Muscle of arm (tissue), 14 donors: Measurements from ENCODE around the gene OR1J1. TPM values are rescaled to one million over a fixed set of nuclear protein-coding genes. Genes with fewer than 3 reads are reported as not detected.

Source experiments
- DNase-seq: peaks from one replicate; pipeline ENCODE4 v3.0.0-alpha.2; 2013
- long read RNA-seq, 11 donors: transcript quantifications; one replicate each; lab custom pipeline, GENCODE V29; 2026
- polyA plus RNA-seq, 12 donors: library from polyadenylated mRNA; unstranded; fragments of 120-200 nt; gene quantifications; one replicate each; pipeline ENCODE4 v1.2.1, GENCODE V29; 2013; ENCODE audit not compliant: insufficient read length in 12 of 12

The OR1J1 gene, protein sequence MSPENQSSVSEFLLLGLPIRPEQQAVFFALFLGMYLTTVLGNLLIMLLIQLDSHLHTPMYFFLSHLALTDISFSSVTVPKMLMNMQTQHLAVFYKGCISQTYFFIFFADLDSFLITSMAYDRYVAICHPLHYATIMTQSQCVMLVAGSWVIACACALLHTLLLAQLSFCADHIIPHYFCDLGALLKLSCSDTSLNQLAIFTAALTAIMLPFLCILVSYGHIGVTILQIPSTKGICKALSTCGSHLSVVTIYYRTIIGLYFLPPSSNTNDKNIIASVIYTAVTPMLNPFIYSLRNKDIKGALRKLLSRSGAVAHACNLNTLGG
- not detected for polyA plus RNA-seq
- long read RNA-seq, donor 1, result 0 reads
- long read RNA-seq, donor 2, result 0 reads
- long read RNA-seq, donor 3, result 0 reads
- long read RNA-seq, donor 4, result 0 reads
- long read RNA-seq, donor 5, result 0 reads
- long read RNA-seq, donor 6, result 0 reads
- long read RNA-seq, donor 7, result 0 reads
- long read RNA-seq, donor 8, result 0 reads
- long read RNA-seq, donor 9, result 0 reads
- long read RNA-seq, donor 10, result 0 reads
- long read RNA-seq, donor 11, result 0 reads

DNA sequence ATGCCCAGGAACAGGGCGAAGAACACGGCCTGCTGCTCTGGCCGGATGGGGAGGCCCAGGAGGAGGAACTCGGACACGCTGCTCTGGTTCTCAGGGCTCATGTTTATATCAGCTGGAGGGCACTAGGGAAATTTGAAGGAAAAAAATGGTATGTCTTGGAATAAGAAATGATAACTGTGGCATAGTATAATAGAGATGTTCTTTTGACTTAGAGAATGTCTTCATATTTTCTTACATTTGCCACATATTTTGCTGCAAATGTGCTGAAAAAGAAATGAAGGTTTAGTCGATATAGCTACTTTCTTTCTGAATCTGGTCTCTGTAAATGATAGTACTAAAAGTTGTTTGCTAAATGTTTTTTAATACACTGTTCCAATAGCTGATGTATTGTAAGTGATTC is at the start of gene OR1J1:
OR1J1 (minus strand) TSS at position 101 of the 400 bp plus-strand sequence; CDS start at position 101, 0 bp downstream.
- DNase-seq, result no peak

DNA sequence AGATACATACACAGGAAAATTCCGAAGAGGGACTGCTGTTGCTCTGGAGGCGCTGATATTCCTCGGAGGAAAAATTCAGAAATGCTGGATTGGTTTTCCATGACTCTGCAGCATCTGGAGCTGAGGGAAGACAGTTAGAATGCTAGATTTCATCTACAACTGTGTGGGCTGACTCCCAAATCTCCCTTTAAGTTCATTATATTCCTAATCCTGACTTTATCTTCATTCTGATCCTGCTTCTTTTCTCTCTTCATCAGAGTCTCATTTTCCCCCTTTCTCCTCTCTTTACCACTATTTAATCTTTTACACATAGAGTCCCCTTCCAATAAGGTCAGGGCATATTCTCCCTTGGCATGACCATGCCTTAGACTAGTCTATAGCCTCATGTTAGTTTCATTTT is 49.5 kb upstream of the OR1J1 start, which contains the start of gene OR1N1:
OR1N1 (minus strand) TSS at position 101 of the 400 bp plus-strand sequence; CDS start at position 101, 0 bp downstream.
- no peak for DNase-seq

DNA sequence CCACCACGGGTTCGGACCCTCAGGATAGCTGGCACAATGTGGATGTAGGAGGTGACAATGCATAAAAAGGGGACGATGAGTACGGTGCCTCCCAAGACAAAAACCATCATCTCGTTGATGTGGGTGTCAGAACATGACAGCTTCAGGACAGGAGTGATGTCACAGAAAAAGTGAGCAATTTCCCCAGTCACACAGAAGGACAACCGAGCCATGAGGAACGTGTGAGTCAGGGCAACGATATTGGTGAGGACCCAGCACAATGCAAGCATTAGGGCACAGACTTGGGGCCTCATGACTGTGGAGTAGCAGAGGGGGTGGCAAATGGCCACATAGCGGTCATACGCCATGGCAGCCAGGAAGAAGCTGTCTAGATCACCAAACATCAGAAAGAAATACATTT is 48.9 kb upstream of the OR1J1 start:
- DNase-seq, result no peak

DNA sequence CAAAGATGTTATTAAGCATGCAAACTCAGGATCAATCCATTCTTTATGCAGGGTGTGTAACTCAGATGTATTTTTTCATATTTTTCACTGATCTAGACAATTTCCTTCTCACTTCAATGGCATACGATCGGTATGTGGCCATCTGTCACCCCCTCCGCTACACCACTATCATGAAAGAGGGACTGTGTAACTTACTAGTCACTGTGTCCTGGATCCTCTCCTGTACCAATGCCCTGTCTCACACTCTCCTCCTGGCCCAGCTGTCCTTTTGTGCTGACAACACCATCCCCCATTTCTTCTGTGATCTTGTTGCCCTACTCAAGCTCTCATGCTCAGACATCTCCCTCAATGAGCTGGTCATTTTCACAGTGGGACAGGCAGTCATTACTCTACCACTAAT is 41.6 kb upstream of the OR1J1 start:
- no peak for DNase-seq

DNA sequence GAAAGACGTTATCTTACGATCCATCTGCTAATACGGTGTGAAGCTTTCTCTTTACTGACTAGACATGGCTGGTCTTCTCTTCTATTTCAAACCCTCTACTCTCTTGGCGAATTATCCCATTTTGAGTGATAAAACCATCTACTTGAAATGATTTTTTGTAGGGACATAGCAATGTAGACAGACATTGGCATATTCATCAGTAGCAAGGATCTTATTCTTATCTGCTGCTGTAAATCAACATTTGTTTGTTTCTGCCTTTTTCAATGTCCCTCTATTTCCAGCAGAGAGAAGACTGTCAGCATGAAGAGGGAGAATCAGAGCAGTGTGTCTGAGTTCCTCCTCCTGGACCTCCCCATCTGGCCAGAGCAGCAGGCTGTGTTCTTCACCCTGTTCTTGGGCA is 41.1 kb upstream of the OR1J1 start, which contains the start of gene OR1J4:
OR1J4 (plus strand) TSS at position 301 of the 400 bp plus-strand sequence; CDS start at position 301, 0 bp downstream.
- DNase-seq, result no peak

DNA sequence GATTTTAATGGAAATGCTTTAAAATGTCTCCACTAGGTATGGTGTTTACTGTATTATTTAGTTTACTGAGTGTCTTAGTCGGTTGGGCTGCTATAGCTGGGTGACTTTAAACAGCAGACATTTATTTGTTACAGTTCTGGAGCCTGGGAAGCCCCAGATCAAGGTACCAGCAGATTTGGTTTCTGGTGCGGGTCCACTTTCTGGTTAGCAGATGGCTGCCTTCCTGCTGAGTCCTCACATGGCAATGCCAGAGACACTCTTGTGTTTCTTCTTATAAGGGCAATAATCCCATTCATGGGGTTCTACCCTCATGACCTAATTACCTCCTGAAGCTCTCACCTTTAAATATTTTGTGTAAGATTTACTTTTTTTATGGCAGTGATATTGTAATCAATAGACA is 40.5 kb upstream of the OR1J1 start:
- DNase-seq, result no peak

DNA sequence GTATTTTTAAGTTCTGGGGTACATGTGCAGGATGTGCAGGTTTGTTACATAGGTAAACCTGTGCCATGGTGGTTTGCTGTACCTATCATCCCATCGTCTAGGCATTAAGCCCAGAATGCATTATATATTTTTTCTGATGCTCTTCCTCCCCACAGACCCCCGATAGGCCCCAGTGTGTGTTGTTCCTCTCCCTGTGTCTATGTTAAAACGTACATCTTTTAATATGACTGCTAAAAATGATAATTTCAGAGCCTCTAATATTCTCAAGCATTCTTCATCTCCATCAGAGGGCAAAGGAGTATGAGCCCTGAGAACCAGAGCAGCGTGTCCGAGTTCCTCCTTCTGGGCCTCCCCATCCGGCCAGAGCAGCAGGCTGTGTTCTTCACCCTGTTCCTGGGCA is 32.8 kb upstream of the OR1J1 start, which contains the start of gene OR1J2:
OR1J2 (plus strand) TSS at position 301 of the 400 bp plus-strand sequence; CDS start at position 301, 0 bp downstream.
- DNase-seq, result no peak

DNA sequence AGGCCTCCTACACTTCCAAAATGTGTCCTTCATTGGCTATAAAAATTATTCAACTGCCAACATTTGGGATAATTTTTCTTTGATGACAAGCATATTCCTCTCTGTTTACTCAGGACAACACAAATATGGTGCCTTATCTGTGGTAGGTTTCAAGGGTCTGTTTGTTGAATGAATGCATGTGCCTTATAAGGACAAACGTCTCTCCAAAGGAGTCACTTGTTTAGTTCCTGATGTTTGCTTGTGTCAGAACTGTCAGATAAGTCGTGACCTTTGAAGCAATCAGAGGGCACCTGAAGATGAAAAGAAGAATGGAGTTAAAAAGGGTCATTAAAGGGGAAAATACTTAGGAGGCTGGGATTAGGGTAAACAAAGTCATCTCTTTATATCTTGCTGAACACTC is 29.2 kb upstream of the OR1J1 start:
- DNase-seq, result no peak

DNA sequence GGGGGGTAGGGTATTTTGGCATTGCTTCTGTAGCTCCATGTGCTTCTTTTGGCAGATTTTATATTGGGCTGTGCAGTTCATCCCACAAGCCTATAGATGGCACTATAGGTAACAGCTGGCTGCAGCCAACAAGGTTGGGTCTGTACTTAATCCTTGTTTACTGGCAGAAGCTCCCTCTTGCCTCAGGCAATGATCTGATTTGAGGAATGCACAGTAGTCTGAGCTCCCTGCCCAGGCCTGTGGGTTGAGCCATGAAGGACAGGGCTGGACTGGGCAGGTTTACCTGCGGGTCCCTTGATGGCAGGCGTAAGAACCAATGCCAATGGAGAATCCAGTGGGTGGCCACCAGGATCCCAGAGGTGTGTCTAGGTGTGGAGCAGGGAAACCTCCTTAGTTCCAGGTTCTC is 21.2 kb upstream of the OR1J1 start:
- DNase-seq, result no peak

DNA sequence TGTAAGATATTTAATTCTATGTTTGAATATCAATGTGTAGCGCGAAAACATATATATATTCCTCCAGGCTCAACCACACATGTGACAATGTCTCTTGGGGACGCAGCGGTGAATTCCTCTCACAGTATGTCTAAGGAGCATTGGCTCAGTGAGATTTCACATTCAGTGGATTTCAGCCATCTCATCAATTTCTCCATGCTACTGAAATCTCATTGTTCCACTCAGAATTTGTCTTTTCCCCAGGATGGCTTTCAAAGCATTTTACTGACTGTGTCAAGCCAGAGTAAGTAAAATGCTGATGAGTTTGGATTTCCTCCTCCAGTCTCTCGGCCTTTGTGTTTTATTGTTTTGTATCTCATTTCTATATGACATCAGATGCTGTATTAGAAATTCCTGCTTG is 1.3 kb upstream of the OR1J1 start:
- DNase-seq, result no peak

DNA sequence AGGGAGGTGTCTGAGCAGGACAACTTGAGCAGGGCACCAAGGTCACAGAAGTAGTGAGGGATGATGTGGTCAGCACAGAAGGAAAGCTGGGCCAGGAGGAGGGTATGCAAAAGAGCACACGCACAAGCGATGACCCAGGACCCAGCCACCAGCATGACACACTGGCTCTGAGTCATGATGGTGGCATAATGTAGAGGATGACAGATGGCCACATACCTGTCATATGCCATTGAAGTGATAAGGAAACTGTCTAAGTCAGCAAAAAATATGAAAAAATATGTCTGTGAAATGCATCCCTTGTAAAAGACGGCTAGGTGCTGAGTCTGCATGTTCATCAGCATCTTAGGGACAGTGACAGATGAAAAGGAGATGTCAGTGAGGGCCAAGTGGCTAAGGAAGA is 380 bp downstream of the OR1J1 start:
- DNase-seq, result no peak

DNA sequence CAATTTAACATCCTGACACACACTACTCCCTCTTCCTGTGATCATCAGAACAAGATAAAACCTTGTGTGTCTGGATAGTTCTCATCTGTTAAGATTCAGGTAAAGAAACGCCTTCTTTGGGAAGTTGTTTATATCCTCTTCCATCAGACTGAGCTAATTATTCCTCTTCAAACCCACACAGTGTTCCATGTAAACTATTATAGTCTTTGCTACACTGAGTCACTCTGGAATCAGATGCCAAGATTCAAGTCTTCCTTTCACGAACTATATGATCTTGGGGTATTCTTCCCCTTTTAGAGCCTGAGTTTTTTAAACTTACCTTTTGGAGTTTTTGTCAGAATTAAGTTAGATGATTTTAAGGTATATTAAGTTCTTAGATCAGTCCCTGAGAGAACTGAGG is 2.0 kb downstream of the OR1J1 start:
- DNase-seq, result no peak

DNA sequence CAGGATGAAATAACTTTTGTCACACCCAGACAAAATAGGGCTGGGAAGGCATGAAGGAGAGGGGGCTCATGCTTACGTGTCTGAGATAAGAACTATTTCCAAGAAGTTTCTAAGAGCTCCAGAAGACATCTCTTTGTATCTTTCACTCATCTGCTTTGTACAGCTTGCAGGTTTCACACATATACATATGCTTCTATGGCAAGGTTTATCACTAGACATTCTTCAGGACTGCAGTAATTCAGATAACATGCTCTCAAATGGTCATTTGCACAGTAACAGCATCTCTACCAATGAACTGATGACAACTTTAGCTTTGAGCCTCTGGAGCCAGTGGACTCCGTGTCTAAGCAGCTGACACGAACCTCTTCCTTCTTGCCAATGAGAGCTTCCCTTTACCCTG is 3.2 kb downstream of the OR1J1 start:
- no peak for DNase-seq

DNA sequence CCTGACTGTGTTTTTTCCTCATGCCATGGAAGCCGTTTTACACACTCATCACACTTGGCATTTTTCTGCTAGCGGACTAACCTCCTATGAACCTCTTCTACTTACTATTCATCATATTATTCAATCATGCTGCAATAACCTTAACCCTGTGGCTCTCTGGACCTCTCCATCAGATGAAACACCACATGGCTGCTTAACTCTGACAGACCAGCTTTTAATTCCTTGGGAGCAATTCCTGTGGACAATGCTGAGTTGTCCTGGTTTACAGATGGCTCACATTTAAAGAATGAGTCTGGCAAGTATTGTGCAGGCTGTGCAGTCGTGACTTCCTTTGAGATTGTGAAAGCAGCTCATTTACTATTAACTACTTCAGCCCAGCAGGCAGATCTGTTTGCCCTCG is 9.0 kb downstream of the OR1J1 start:
- DNase-seq, result no peak

DNA sequence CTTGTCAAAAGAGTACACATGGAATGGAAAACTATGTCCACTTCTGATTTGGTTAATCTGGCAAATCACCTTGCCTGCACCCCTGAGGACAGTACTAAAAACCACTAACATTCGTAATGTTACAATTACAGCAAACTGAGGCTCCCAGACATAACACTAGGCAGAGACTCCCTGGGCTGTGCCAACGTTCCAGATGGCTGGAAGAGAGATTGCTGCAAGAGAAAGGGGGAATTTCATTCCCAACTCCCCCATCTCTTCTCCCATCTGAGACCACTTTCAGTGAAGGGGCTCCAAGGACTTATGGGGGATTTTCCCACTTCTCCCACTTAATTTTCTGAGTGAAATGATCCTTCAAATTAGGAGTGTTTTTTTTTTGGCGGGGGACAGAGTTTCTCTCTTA is 11.3 kb downstream of the OR1J1 start:
- DNase-seq, result no peak

DNA sequence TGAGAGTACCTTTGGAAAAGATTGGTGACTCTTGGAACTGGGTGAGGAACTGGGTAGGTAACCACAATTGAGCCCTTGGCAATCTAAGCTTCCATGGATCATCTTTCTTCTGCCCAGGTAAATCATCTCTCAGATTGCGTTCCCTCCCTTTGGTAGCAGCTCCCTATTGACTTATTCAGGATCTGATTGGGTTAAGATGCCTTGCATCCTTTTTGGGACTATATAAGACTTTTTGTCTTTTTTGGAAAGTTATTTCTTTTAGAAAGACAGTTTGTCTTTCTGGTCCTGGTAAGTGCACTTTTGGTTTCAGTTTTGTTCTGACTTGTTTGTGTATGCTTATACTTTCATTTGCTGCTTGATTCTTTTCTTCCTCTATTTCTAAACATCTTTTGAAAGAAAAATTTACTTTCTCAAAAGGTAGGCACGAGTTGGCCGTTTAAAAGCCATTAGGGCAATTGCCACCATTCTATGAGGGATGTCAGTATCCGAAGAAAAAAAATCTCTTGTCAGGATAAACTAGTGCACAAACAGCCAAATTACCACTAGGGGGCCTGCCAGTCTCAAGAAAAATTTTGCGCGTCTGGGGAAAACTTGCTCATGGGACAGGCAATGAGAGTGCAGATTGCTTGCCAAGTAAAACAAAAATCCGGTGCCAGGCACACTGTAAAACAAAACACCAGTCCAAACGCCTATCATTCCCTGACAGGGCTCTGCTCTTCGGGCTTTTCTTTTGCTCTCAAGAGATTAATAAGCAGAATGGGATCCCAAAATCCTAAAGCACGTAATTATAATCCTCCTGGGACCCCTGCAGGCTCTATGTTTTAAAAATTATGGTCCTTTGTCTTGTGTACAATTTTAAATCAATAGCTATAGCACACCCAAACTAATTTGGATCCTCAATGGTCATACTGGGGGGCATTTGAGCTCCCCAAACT is 12.8 kb downstream of the OR1J1 start:
- DNase-seq, result peak; percentile 37

DNA sequence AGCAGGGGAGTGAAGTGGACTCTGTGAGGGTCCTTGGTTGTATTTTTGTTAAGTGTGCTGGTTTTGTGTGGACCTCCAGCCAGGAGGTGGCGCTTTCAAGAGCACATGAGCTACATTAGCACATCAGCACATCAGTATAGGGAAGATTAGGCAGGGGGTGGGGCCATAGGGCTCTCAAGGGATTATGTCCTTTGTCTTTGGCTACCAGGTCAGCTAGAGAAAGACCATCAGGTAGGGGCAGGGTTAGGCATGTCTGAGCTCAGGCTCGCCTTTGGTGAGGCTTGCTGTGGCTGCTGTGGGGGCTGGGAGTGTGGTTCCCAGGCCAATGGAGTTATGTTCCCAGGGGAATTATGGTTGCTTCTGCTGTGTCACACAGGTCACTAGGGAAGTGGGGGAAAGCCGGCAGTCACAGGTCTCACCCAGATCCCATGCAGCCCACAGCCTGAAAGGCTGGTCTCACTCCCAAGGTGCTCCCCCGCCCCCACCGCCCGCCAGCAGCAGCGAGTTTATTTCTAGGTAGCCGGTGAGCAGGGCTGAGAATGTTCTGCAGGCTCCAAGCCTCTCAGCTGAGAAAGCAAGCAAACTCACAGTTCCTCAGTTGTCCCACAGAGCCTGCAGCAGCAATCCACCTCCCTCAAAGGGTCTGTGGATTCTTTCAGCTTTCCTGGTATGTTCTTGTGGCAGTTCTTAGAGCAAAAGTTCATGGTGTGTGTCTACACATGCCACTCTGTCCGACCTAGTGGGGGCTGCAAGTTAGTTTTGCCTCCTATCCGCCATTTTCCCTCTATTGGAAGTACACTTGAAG is 13.7 kb downstream of the OR1J1 start:
- no peak for DNase-seq

DNA sequence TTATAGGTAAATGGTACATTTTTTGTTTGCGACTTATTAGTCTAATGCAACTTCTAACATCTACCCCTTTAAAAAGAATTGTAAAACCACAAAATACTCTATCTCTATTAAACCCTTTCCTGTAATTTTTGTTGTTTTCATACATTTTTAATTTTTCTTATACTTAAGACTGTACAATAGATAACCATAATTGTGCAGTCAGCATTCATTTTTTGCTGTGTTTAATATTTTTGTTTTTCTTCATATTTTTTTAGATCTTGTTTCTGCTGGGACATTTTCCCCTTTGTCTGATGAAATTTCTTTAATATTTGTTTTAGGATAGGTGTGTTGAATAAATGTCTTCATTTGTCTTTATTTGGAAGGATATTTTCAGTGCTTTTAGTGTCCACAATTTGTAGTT is 19.9 kb downstream of the OR1J1 start:
- DNase-seq, result no peak

DNA sequence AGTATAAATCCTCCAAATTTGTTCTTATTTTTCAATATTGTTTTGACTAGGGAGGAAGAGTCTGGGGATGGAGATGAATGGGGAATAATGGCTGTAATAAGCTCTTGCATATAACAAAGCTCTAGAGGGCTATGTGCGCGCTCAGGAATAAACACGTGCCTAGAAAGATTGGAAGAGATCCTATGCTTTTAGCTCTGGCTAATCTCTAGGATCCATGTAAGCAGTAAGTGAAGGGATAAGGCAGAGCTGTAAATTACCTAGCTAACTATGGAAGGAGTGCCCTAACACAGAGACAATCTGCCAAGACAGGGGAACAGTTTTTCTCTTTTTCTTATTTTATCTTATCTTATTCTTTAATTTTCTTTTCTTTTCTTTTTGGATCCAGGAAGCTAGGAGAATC is 21.6 kb downstream of the OR1J1 start:
- no peak for DNase-seq

DNA sequence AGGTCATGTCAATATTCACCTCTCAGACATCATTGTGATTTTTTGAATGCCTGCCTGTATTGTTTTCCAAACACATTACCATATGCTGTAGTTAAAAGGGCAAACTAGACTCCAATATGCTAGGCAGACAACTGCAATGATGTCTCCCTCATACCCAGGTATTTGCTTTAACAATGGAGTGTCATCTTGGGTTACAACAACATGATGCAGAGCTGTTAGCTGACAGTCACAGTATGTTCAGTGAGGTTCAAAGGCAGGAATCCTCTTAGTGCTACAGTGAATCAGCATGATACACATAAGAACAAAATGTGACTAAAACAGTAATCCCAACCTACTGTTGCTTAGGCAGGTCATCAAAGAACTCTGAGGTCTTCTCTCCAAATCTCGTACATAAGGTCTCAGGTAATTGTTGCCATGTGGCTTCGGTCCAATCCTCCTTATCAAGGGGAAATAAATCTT is 24.0 kb downstream of the OR1J1 start:
- DNase-seq, result no peak

DNA sequence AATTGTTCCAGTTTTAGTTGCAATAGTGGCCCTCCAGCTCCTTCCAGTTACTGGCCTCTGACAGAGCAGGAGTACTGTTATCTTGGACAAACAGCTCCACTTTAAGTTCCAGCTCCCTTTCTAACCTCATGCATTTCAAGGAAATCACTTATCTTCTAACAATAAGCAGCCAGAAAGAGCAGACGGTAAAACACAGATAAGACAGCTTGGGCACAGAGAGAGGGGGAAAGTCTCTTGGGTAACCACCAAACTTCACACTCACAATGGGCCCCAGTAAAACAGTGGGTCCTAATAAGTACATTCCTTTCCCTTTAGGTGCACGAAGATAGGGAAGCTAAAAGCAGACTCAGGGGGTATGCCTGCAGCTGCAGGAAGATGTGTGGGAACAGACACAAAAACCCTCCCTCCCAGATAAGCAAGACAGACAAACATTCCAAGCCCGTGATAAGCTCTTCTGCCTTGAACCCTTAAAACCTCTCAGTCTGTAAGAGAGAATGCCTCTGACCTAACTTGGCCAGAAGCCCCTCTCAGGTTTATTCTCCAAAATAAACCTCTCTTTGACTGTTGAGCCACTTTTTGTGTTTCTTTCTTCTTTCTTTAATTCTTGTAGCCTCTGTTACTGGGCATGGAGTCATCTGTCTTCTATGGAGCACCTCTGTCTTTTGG is 30.8 kb downstream of the OR1J1 start:
- no peak for DNase-seq
